Mesendoderm (in vitro differentiated cells): ENCODE measurements around the gene TBC1D5.
"Not testable (repeated sequence)": the region's sequence is repeated elsewhere in the genome, so short reads cannot be mapped to it uniquely, and the experiment has no call there.

Source experiments
- DNase-seq: peaks from one replicate; pipeline ENCODE4 v3.0.0; 2013
- H2AK5ac ChIP-seq: 2 replicates; pipeline ENCODE4 v1.6.1; 2013; ENCODE audit warnings: low read length, inconsistent platforms
- H2BK120ac ChIP-seq: 2 replicates; pipeline ENCODE4 v1.6.1; 2013; ENCODE audit warnings: low read depth, mild to moderate bottlenecking, low read length, moderate library complexity, mixed read lengths
- H2BK15ac ChIP-seq: replicated peaks from 2 replicates; pipeline ENCODE4 v1.6.1; 2013; ENCODE audit warnings: low read depth, mild to moderate bottlenecking, moderate library complexity
- H2BK5ac ChIP-seq: 2 replicates; pipeline ENCODE4 v1.6.1; 2013; ENCODE audit warnings: low read length, inconsistent platforms
- H3K18ac ChIP-seq: 2 replicates; pipeline ENCODE4 v1.6.1; 2013; ENCODE audit warnings: mild to moderate bottlenecking, low read length, mixed read lengths
- H3K23ac ChIP-seq: one replicate; pipeline ENCODE4 v1.6.1; 2013; ENCODE audit warnings: low read length
- H3K27ac ChIP-seq: 2 replicates; pipeline ENCODE4 v1.5.1; 2013; ENCODE audit warnings: low read depth, mild to moderate bottlenecking, inconsistent platforms, low read length, moderate library complexity
- H3K27me3 ChIP-seq: 2 replicates; pipeline ENCODE4 v1.6.1; 2013; ENCODE audit warnings: low read length, control low read depth, mild to moderate bottlenecking, inconsistent platforms; ENCODE audit not compliant: insufficient read depth, poor library complexity
- H3K36me3 ChIP-seq: 2 replicates; pipeline ENCODE4 v1.6.1; 2013; ENCODE audit warnings: low read length, inconsistent platforms; ENCODE audit not compliant: control insufficient read depth, insufficient read depth
- H3K4ac ChIP-seq: one replicate; pipeline ENCODE4 v1.6.1; 2013; ENCODE audit warnings: low read depth, mild to moderate bottlenecking, low read length, moderate library complexity
- H3K4me1 ChIP-seq: 2 replicates; pipeline ENCODE4 v1.6.1; 2013; ENCODE audit warnings: low read depth, low read length, inconsistent platforms; ENCODE audit not compliant: control insufficient read depth
- H3K4me2 ChIP-seq: 2 replicates; pipeline ENCODE4 v1.6.1; 2013; ENCODE audit warnings: low read length
- H3K4me3 ChIP-seq: 2 replicates; pipeline ENCODE4 v1.5.1; 2013; ENCODE audit warnings: mild to moderate bottlenecking, low read length
- H3K56ac ChIP-seq: one replicate; pipeline ENCODE4 v1.6.1; 2013; ENCODE audit warnings: low read length
- H3K79me1 ChIP-seq: 2 replicates; pipeline ENCODE4 v1.6.1; 2013; ENCODE audit warnings: low read length, inconsistent platforms
- H3K79me2 ChIP-seq: 2 replicates; pipeline ENCODE4 v1.6.1; 2013; ENCODE audit warnings: mild to moderate bottlenecking, low read length; ENCODE audit not compliant: control insufficient read depth, insufficient read depth
- H3K9ac ChIP-seq: 2 replicates; pipeline ENCODE4 v1.6.1; 2013; ENCODE audit warnings: low read length, inconsistent platforms
- H4K5ac ChIP-seq: one replicate; pipeline ENCODE4 v1.6.1; 2013; ENCODE audit warnings: low read length
- H4K8ac ChIP-seq: one replicate; pipeline ENCODE4 v1.6.1; 2013; ENCODE audit warnings: low read depth, mild to moderate bottlenecking, control low read depth, low read length, moderate library complexity
- WGBS: extraction: QIAGEN DNeasy Blood & Tissue Kit; methylation state at CpG from one replicate; pipeline ENCODE4 v1.1.7; 2013; ENCODE audit warnings: low lambda C conversion rate, missing lambda C conversion rate; ENCODE audit not compliant: insufficient coverage; ENCODE audit errors: extremely low coverage; 5-methylcytosine and 5-hydroxymethylcytosine counted together

Gene TBC1D5

GRCh38 chr3:17707813-17708543 is 34.5 kb downstream of the TBC1D5 start:
- no peaks in the 10 kb centered on the region for H3K27me3 ChIP-seq
- H3K4me3 ChIP-seq, result no peak overlapping the region
- H3K79me2 ChIP-seq, result no peaks in the 10 kb centered on the region
- no CpG with 5 or more reads among the region's 4 CpGs for WGBS
- H3K4me2 ChIP-seq, result no peak overlapping the region
- H4K8ac ChIP-seq, result no peak overlapping the region
- H3K56ac ChIP-seq, result no peak overlapping the region
- no peak overlapping the region for H2BK5ac ChIP-seq
- H3K79me1 ChIP-seq, result no peaks in the 10 kb centered on the region
- H4K5ac ChIP-seq, result no peak overlapping the region
- no peak overlapping the region for H2BK120ac ChIP-seq
- H3K4me1 ChIP-seq, result no peaks in the 10 kb centered on the region
- H3K23ac ChIP-seq, result no peak overlapping the region
- DNase-seq, result no peak
- no peak overlapping the region for H3K18ac ChIP-seq
- H3K36me3 ChIP-seq, result no peaks in the 10 kb centered on the region
- no peak overlapping the region for H3K27ac ChIP-seq
- H2AK5ac ChIP-seq, result no peak overlapping the region
- no peak overlapping the region for H2BK15ac ChIP-seq
- H3K9ac ChIP-seq, result no peak overlapping the region
- no peak overlapping the region for H3K4ac ChIP-seq

- H3K23ac ChIP-seq, DNase-seq: not testable (repeated sequence)
- WGBS, result no CpG with 5 or more reads among the region's 15 CpGs
Observed at GRCh38 chr3:17705991-17706390, 36.4 kb downstream of the TBC1D5 start.

GRCh38 chr3:17699815-17700214 is 42.6 kb downstream of the TBC1D5 start:
- H3K79me1 ChIP-seq, H3K79me2 ChIP-seq, H3K4me2 ChIP-seq, H3K4me3 ChIP-seq, H3K23ac ChIP-seq, DNase-seq, H3K9ac ChIP-seq, H2AK5ac ChIP-seq, H3K18ac ChIP-seq, H4K8ac ChIP-seq, H3K56ac ChIP-seq, H3K27ac ChIP-seq, H3K4ac ChIP-seq, H3K4me1 ChIP-seq, H2BK5ac ChIP-seq, H3K36me3 ChIP-seq, H4K5ac ChIP-seq, H3K27me3 ChIP-seq, H2BK120ac ChIP-seq, H2BK15ac ChIP-seq: not testable (repeated sequence)
- WGBS, result no CpG with 5 or more reads among the region's 2 CpGs

More at GRCh38 chr3:17705991-17706390, 36.4 kb downstream of the TBC1D5 start:
- H3K4me1 ChIP-seq, H2AK5ac ChIP-seq, H3K79me2 ChIP-seq, H3K4ac ChIP-seq, H3K4me2 ChIP-seq, H3K79me1 ChIP-seq, H3K4me3 ChIP-seq, H2BK5ac ChIP-seq, H4K5ac ChIP-seq, H3K27me3 ChIP-seq, H3K56ac ChIP-seq, H3K9ac ChIP-seq, H3K18ac ChIP-seq, H3K27ac ChIP-seq, H2BK15ac ChIP-seq, H2BK120ac ChIP-seq, H4K8ac ChIP-seq, H3K36me3 ChIP-seq: not testable (repeated sequence)

- not testable (repeated sequence) for H3K27ac ChIP-seq, H3K9ac ChIP-seq, H3K18ac ChIP-seq, H3K4me2 ChIP-seq, H2AK5ac ChIP-seq, H3K4me1 ChIP-seq, H3K79me2 ChIP-seq, H3K4ac ChIP-seq, H3K23ac ChIP-seq, H3K36me3 ChIP-seq, DNase-seq, H4K5ac ChIP-seq, H2BK15ac ChIP-seq, H3K4me3 ChIP-seq, H3K79me1 ChIP-seq, H3K56ac ChIP-seq, H4K8ac ChIP-seq, H2BK5ac ChIP-seq, H3K27me3 ChIP-seq, H2BK120ac ChIP-seq
- no CpG with 5 or more reads among the region's 2 CpGs for WGBS
Observed at GRCh38 chr3:17695665-17696064, 46.8 kb downstream of the TBC1D5 start.

GRCh38 chr3:17693670-17693999 is 48.8 kb downstream of the TBC1D5 start:
- not testable (repeated sequence) for H3K9ac ChIP-seq, H2BK15ac ChIP-seq, H3K27me3 ChIP-seq, H3K27ac ChIP-seq, H3K4me2 ChIP-seq, H2BK5ac ChIP-seq, H3K18ac ChIP-seq, H3K4ac ChIP-seq, DNase-seq, H3K36me3 ChIP-seq, H3K23ac ChIP-seq, H2AK5ac ChIP-seq, H2BK120ac ChIP-seq, H4K5ac ChIP-seq, H3K56ac ChIP-seq, H3K4me3 ChIP-seq, H3K79me1 ChIP-seq, H3K4me1 ChIP-seq, H3K79me2 ChIP-seq, H4K8ac ChIP-seq
- WGBS, result no CpG with 5 or more reads among the region's 8 CpGs
